ENCODE data around the gene PRKACA.

PRKACA gene

DNA sequence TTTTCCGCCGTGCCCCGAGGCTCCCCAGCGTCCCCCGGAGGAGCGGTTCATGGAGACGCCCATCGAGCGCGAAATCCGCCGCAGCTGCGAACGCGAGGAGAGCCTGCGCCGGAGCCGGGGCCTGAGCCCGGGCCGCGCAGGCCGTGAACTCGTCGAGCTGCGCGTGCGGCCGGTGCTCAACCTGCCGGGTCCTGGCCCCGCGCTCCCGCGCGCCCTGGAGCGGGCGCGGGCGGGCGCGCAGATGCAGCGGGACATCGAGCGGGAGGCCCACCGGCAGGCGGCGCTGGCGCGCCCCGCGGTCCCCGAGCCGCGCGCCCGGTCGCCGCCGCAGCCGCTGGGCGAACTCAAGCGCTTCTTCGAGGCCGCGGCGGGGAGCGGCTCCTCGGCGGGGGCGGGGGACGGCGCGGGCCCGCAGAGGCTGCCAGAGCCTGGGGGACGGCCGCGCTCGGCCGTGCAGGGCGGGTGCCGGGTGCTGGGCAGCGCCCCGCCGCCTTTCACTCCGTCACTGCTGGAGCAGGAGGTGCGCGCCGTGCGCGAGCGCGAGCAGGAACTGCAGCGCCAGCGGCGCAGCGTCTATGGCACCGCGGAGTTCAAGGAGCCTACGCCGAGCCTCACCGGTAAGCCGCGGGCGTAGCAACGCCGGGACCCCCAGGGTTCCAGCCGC is 44.2 kb downstream of the PRKACA start:
- H3K4me3 ChIP-seq (ENCODE audit: low read depth, low read length) = peak overlapping the region; percentile 51

GRCh38 chr19:14072535-14073260 is 44.9 kb downstream of the PRKACA start, which contains the start of gene MISP3:
TSS of gene MISP3 (plus strand) at chr19:14072786. CDS start at chr19:14073310, 524 bp downstream.
- peak within 1 kb of the TSS; percentile 51 for H3K4me3 ChIP-seq (ENCODE audit: low read depth, low read length)

DNA sequence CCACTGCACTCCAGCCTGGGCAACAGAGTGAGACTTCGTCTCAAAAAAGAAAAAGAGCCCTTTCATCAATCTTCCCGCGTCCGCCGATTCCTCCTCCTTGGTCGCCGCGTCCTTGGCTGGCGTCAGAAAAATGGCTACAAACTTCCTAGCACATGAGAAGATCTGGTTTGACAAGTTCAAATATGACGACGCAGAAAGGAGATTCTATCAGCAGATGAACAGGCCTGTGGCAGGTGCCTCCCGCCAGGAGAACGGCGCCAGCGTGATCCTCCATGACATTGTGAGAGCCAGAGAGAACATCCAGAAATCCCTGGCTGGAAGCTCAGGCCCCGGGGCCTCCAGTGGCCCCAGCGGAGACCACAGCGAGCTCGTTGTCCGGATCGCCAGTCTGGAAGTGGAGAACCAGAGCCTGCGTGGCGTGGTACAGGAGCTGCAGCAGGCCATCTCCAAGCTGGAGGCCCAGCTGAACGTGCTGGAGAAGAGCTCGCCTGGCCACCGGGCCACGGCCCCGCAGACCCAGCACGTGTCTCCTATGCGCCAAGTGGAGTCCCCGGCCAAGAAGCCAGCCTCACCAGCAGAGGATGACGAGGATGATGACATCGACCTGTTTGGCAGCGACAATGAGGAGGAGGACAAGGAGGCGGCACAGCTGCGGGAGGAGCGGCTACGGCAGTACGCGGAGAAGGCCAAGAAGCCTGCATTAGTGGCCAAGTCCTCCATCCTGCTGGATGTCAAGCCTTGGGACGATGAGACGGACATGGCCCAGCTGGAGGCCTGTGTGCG is 47.1 kb downstream of the PRKACA start:
- H3K4me3 ChIP-seq (ENCODE audit: low read depth, low read length) = no peak overlapping the region

DNA sequence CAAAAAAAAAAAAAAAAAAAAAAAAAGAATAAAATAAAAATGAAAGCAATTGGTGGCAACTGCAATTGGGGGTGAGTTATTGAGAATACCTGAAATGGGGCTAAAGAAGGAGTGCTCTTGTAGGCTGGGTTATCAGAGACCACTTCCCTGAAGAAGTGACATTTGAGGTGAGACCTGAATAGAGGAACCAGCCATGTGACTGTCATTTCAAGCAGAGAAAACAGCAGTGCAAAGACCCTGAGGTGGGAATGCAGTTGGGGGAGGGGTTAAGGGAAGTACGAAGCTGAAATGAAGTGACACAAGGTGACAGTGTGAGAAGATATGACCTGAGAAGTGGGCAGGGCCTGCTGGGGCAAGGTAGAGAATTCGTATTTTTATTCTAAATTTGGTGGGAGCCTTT is 51.4 kb downstream of the PRKACA start:
- no peak overlapping the region for H3K4me3 ChIP-seq (ENCODE audit: low read depth, low read length)

DNA sequence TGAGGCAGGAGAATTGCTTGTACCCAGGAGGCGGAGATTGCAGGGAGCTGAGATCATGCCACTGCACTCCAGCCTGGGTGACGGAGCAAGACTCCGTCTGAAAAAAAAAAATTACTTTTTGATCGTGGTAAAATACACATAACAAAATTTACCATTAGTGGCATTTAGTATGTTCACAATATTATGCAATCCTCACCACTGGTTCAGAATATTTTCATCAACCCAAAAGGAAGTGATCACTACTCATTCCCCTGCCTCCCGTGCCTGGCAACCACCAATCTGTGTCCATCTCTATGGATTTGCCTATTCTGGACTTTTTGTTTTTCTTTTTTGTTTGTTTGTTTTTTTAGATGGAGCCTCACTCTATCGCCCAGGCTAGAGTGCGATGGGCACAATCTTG is 54.5 kb downstream of the PRKACA start:
- H3K4me3 ChIP-seq (ENCODE audit: low read depth, low read length) = no peak overlapping the region

DNA sequence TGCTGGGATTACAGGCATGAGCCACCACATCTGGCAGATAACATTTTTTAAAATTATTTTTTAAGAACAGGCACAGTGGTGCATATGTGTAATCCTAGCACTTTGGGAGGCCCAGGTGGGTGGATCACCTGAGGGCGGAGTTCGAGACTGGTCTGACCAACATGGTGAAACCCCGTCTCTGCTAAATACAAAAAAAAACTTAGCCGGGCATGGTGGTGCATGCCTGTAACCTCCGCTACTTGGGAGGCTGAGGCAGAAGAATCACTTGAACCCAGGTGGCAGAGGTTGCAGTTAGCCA is 55.1 kb downstream of the PRKACA start:
- H3K4me3 ChIP-seq (ENCODE audit: low read depth, low read length) = no peak overlapping the region

DNA sequence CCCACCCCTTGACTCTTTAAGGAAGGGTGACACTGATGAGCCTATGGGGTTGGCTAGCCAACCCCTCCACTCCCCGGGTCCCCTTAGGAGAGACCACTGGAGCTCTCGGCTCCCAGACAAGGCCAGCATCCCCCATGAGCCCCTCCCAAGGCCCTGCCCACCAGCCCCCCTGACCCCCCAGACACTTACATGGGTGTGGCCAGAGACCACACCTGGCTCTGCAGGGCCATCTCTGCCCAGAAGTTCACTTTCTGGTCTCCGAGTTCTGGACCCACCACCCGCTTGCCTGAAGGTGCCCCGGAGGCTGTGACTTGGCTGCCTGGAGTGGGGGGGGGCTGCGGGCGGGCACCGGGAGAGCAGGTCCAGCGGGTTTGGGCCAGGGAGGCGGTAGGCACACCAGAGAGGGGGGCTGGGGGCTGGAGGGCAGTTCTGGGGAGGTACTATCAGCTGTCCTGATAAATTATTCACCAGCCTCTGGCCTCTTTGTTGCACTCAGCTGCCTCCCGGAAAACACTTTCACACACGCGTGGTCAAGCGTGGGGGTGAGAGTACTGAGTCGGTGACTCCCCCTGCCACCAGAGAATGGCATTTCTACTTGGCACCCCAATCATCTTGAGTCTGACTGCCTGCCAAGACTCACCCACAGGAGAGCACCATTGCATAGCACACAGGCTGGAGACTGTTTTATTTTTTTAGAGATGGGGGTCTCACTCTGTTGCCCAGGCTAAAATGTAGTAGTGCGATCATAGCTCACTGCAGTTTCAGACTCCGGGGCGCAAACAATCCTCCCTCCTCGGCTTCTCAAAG is 55.6 kb downstream of the PRKACA start, which contains the start of gene PALM3:
PALM3 (minus strand) TSS at position 326 of the 807 bp plus-strand sequence; CDS start at position 230, 96 bp downstream.
- no peak within 1 kb of the TSS for H3K4me3 ChIP-seq (ENCODE audit: low read depth, low read length)

DNA sequence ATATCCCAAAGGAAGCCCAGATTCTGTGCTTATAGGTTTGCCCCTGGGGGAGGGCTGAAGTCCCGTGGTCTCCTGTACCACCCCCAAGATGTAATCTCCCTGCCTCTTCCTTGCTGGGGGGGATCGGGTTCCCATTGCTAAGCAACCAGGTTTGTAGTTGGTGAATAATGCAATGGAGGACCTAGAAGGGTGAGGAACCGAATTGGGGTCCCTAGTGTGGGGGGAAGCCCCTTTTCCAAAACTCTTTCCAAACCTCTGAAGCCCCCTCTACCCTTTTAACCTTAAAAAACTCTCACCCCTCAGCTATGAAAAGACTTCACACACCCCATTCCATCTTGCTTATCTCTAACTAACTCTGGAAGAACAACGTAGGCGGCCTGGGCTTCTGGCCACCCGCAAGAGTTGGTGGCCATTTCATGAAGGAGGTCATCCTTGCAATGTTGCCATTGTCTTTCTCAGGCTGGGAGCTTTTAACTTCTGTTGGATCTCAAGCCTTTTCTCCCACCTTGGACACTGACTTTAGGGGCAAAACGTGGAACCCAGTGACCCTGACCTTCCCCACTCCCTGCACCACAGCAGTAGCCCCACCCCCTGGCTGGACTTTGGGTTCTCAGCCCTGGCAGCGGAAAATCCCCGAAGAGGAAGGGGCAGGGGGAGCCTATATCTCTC is 56.3 kb downstream of the PRKACA start:
- no peak overlapping the region for H3K4me3 ChIP-seq (ENCODE audit: low read depth, low read length)

DNA sequence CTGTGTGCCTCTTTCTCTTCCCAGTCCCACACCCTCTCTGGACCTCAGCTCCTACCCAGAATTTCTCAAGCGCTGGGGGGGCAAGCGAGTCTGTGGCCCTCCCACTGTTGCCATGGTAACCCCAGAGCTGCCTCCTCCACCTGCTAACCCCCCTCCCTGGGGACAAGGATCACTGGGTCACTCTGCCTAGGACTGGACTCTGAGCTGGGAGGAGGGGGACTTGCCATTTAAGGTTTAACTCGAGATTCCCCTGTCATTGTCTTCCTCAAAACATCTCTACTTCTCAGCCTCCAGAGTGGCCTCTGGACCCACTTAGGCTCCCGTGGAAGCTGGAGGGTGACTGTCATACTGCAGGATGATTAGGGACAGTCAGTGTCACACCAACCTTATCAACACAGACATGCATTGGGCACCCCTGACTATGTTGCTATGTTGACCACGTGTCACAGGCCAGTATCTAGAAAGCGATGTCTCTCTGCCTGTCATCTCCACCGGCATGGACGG is 57.9 kb downstream of the PRKACA start:
- no peak overlapping the region for H3K4me3 ChIP-seq (ENCODE audit: low read depth, low read length)

- H3K4me3 ChIP-seq (ENCODE audit: low read depth, low read length) = no peak overlapping the region
These were observed 58.5 kb downstream of the PRKACA start for GRCh38 chr19:14059093-14059480.

GRCh38 chr19:14058182-14059092 is 59.1 kb downstream of the PRKACA start:
- peak overlapping the region; percentile 37 for H3K4me3 ChIP-seq (ENCODE audit: low read depth, low read length)

DNA sequence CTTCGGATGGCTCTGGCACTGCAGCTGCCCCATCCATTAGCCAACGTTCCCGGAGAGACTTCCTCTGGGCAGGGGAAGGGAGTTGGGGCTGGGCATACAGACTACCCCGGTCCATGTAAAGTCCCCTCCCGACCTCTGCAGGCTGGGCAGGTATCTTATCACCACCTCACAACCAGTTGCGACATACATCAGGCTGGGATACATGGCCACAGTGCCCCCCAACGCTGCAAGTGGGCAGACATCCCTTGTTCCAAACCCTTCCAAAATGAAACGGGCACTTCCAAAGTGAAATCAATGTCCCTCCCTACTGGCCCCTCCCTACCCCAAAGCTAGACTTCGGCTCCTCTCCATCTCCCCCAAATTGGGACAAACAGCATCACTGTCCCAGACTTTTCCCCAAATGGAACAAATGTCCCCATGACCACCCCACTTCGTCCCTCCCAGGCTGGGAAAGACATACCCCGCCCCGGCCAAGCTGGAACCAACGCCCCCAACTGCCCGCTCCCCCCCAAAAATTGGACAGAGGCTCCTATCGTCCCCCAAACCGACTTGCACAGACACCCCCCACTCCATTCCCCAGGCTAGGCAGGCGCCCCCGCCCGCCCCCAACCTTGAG is 60.7 kb downstream of the PRKACA start:
- peak overlapping the region; percentile 27 for H3K4me3 ChIP-seq (ENCODE audit: low read depth, low read length)

DNA sequence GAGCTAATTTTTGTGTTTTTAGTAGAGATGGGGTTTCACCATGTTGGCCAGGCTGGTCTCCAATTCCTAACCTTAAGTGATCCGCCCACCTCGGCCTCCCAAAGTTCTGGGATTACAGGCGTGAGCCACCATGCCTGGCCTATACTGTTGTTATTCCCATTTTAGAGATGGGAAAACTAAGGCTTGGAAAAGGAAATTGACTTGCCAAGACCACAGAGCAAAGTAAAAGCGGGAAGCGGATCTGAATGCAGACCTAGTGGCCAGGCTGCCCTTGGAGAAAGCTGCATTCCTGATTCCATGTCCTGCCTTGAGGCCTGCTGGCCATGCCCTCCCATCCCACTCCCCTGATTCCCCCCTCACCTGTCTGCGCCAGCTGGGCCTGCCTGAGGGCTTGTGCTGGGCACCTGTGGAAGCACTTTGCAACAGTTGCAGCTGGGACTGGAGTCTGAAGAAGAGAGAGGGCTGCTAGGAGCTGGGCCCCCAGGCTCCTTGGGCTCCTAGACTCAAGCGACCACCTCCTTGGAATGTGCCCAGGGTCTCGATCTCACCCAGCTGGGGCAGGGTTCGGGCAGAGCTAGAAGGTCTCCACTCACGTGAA is 61.4 kb downstream of the PRKACA start:
- no peak overlapping the region for H3K4me3 ChIP-seq (ENCODE audit: low read depth, low read length)

DNA sequence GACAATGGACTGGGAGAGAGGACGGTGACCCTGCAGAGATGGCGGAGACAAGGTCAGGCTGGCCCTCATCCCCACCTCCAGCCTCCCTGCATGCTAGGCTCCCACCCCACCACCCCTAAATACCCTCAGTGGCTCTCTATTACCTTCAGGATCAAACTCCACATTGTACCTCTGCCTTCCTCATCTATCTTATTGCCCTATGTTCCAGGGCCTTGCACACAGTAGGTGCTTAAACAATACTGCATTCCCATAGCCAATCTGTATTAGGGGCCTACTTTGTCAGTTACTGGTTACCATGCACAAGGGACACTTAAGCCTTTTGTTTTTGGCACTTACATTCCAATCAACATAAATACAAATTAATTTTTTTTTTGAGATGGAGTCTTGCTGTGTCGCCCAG is 62.2 kb downstream of the PRKACA start:
- no peak overlapping the region for H3K4me3 ChIP-seq (ENCODE audit: low read depth, low read length)

DNA sequence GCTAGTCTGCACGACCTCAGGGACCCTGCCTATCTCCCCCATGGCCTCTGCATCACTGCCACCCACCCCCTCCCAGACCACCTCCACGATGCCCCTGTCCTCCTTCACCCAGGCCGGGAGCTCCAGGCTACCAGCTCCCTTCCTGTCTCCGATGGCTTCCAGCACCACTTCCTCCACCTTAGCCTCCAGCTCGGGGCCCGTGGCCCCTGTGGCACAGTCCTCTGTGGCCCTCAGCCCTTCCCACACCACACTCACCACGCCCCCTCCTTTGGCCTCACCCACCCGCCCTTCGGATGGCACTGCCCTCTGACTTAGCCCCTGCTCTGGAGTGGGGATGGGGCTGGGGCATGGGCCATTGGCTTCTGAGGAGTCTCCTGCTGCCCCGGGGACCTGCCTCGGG is 62.8 kb downstream of the PRKACA start:
- no peak overlapping the region for H3K4me3 ChIP-seq (ENCODE audit: low read depth, low read length)

DNA sequence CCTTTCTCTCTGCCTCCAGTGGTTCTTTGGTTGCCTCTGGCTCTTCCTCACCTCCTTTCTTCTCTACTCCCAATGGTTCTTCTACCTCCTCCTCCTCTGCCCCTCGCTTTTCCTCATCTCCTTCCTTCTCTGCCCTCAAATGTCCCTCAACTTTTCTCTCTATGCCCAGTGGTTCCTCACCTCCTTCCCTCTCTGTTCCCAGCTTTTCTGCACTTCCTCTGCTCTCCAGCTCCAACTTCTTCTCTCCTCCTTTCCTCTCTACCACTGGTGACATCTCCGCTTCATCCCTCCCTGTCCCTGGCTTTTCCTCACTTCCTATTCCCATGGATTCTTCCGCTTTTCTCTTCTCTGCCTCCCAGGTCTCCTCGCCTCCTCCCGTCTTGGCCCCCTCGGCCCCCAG is 63.5 kb downstream of the PRKACA start:
- H3K4me3 ChIP-seq (ENCODE audit: low read depth, low read length) = no peak overlapping the region

- H3K4me3 ChIP-seq (ENCODE audit: low read depth, low read length) = no peak overlapping the region
These were observed 64.1 kb downstream of the PRKACA start for GRCh38 chr19:14053500-14053899.

GRCh38 chr19:14053032-14053431 is 64.5 kb downstream of the PRKACA start:
- no peak overlapping the region for H3K4me3 ChIP-seq (ENCODE audit: low read depth, low read length)
